CD14-positive monocyte (primary cell): ENCODE measurements around the gene FMO1. TPM values are rescaled to one million over a fixed set of nuclear protein-coding genes. Genes with fewer than 3 reads are reported as not detected.

Experiments
- DNase-seq, 3 donors: peaks; one replicate each; pipeline ENCODE4 v3.0.0-alpha.2; 2011 to 2022
- H2AFZ ChIP-seq: 2 replicates; pipeline ENCODE4 v1.6.0; 2012; ENCODE audit warnings: mild to moderate bottlenecking, low read depth, low read length, inconsistent platforms; ENCODE audit not compliant: insufficient read depth, poor library complexity, severe bottlenecking
- H3K27ac ChIP-seq, 2 donors: 1 replicate in 1 of 2; 2 replicates in 1 of 2; pipeline ENCODE4 v1.5.1; 2012 to 2013; ENCODE audit warnings: low read length in 2 of 2, control low read depth in 1 of 2, inconsistent platforms in 1 of 2, low read depth in 1 of 2, mild to moderate bottlenecking in 1 of 2
- H3K27me3 ChIP-seq, 2 donors: one replicate each; pipeline versions ENCODE4 v1.6.0 to v1.6.1; 2011 to 2013; ENCODE audit warnings: low read length in 2 of 2; ENCODE audit not compliant: control insufficient read depth in 2 of 2, insufficient read depth in 2 of 2
- H3K36me3 ChIP-seq, 2 donors: replicated peaks in 1 of 2; 1 replicate in 1 of 2; 2 replicates in 1 of 2; pipeline versions ENCODE4 v1.5.1 to v1.6.1; 2012 to 2013; ENCODE audit warnings: low read length in 2 of 2, control low read depth in 1 of 2, inconsistent platforms in 1 of 2, mild to moderate bottlenecking in 1 of 2; ENCODE audit not compliant: insufficient read depth in 2 of 2, control insufficient read depth in 1 of 2
- H3K4me1 ChIP-seq, 2 donors: 1 replicate in 1 of 2; 2 replicates in 1 of 2; pipeline versions ENCODE4 v1.5.1 to v1.6.1; 2012 to 2013; ENCODE audit warnings: low read length in 2 of 2, control low read depth in 1 of 2, inconsistent platforms in 1 of 2, mild to moderate bottlenecking in 1 of 2, moderate library complexity in 1 of 2; ENCODE audit not compliant: insufficient read depth in 2 of 2, control insufficient read depth in 1 of 2
- H3K4me2 ChIP-seq: replicated peaks from 2 replicates; pipeline ENCODE3; 2012; ENCODE audit warnings: low read length, moderate library complexity, mild to moderate bottlenecking; ENCODE audit not compliant: poor library complexity, severe bottlenecking; ENCODE audit errors: extremely low read depth
- H3K4me3 ChIP-seq, 3 experiments: fragments of 200-600 bp in 1 of 3; sonication (generic) in 1 of 3; replicated peaks in 1 of 3; 1 replicate in 2 of 3; 2 replicates in 1 of 3; pipeline ENCODE4 v1.5.1; 2011 to 2013; ENCODE audit warnings: low read length in 3 of 3, mild to moderate bottlenecking in 3 of 3, control low read depth in 2 of 3, low read depth in 2 of 3, inconsistent platforms in 1 of 3, moderate library complexity in 1 of 3
- H3K79me2 ChIP-seq: 2 replicates; pipeline ENCODE4 v1.6.0; 2012; ENCODE audit warnings: mild to moderate bottlenecking, control low read depth, inconsistent platforms, low read length, moderate library complexity; ENCODE audit not compliant: insufficient read depth
- H3K9ac ChIP-seq: 2 replicates; pipeline ENCODE4 v1.6.0; 2017; ENCODE audit warnings: low read length, mild to moderate bottlenecking; ENCODE audit not compliant: insufficient read depth, poor library complexity, severe bottlenecking
- H3K9me3 ChIP-seq, 2 donors: replicated peaks in 1 of 2; 1 replicate in 1 of 2; 2 replicates in 1 of 2; pipeline versions ENCODE4 v1.5.1 to v1.6.1; 2012 to 2013; ENCODE audit warnings: low read length in 2 of 2, control low read depth in 1 of 2; ENCODE audit not compliant: control insufficient read depth in 1 of 2, insufficient read depth in 1 of 2
- H4K20me1 ChIP-seq: 2 replicates; pipeline ENCODE4 v1.6.0; 2012; ENCODE audit warnings: mild to moderate bottlenecking, low read length, control low read depth, moderate library complexity; ENCODE audit not compliant: insufficient read depth
- H3K27ac Mint-ChIP-seq, 7 donors: one replicate each; pipeline ENCODE4 v1.8.0; 2020; ENCODE audit warnings: mild to moderate bottlenecking in 7 of 7, mixed read lengths in 7 of 7, moderate library complexity in 6 of 7, inconsistent platforms in 2 of 7
- H3K27me3 Mint-ChIP-seq, 3 donors: one replicate each; pipeline ENCODE4 v1.8.0; 2021 to 2022; ENCODE audit warnings: low read depth in 3 of 3, mild to moderate bottlenecking in 3 of 3, mixed read lengths in 3 of 3, moderate library complexity in 3 of 3, inconsistent platforms in 1 of 3
- H3K36me3 Mint-ChIP-seq, 2 donors: one replicate each; pipeline ENCODE4 v1.8.0; 2020; ENCODE audit warnings: mixed read lengths in 2 of 2, inconsistent platforms in 1 of 2, mild to moderate bottlenecking in 1 of 2
- H3K4me1 Mint-ChIP-seq: one replicate; pipeline ENCODE4 v1.8.0; 2020; ENCODE audit warnings: mild to moderate bottlenecking, mixed read lengths
- H3K4me3 Mint-ChIP-seq, 2 donors: one replicate each; pipeline ENCODE4 v1.8.0; 2020; ENCODE audit warnings: mild to moderate bottlenecking in 2 of 2, mixed read lengths in 2 of 2, moderate library complexity in 1 of 2
- H3K9me3 Mint-ChIP-seq, 7 donors: one replicate each; pipeline ENCODE4 v1.8.0; 2020 to 2022; ENCODE audit warnings: mixed read lengths in 7 of 7, mild to moderate bottlenecking in 6 of 7, moderate library complexity in 6 of 7, inconsistent platforms in 2 of 7
- WGBS: methylation state at CpG from one replicate; pipeline ENCODE4 v1.1.5; 2013; ENCODE audit warnings: missing lambda C conversion rate; ENCODE audit not compliant: insufficient coverage; 5-methylcytosine and 5-hydroxymethylcytosine counted together
- intact Hi-C, 2 donors: fragments of 100-400 bp; cut with micrococcal nuclease; formaldehyde crosslinking; loops; one replicate each; pipeline versions ENCODE4 v1.15.0 to v1.15.1; 2023
- polyA plus RNA-seq, 3 donors: library from polyadenylated mRNA; depleted of rRNA in 1 of 3; unstranded in 2 of 3; stranded (reverse) in 1 of 3; fragments of 300-500 nt in 2 of 3; fragments of >200 nt in 1 of 3; fragmentation: Illumina TruSeq in 2 of 3; gene quantifications; 1 replicate in 2 of 3; 2 replicates in 1 of 3; pipeline ENCODE4 v1.2.3, GENCODE V29; 2012 to 2021
- TF ChIP-seq, protein P1 (sequence below): fragments of 200-600 bp; IDR thresholded peaks from one replicate; pipeline ENCODE4 v1.8.0; 2022; ENCODE audit warnings: antibody characterized with exemption, mild to moderate bottlenecking

The FMO1 gene
- polyA plus RNA-seq, 3 donors: not detected

GRCh38 chr1:171247501-171247900, 793 bp upstream of the FMO1 start:
- Histone ChIP-seq H2AFZ (no peak overlapping the region), H3K9ac (no peak overlapping the region), H3K27ac (no peak overlapping the region), H3K9me3 (no peaks in the 10 kb centered on the region), H3K4me2 (no peak overlapping the region), H4K20me1 (no peaks in the 10 kb centered on the region), H3K27me3 (peaks cover 14 to 38% of the 10 kb centered on the region in 2 donors), H3K79me2 (no peaks in the 10 kb centered on the region), H3K36me3 (no peaks in the 10 kb centered on the region), H3K4me1 (peaks cover 7 to 8% of the 10 kb centered on the region in 2 donors), H3K4me3 (no peak overlapping the region)
- 82% methylated on average over 2 of the region's 4 CpGs for WGBS
- Mint-ChIP-seq H3K9me3 (peaks cover 0 to 3% (median 0%) of the 10 kb centered on the region in 7 donors), H3K27ac (no peak overlapping the region), H3K4me1 (peaks cover 10% of the 10 kb centered on the region), H3K36me3 (no peaks in the 10 kb centered on the region), H3K27me3 (peaks cover 26 to 27% (median 26%) of the 10 kb centered on the region in 3 donors), H3K4me3 (no peak overlapping the region)
- TF ChIP-seq, protein P1, sequence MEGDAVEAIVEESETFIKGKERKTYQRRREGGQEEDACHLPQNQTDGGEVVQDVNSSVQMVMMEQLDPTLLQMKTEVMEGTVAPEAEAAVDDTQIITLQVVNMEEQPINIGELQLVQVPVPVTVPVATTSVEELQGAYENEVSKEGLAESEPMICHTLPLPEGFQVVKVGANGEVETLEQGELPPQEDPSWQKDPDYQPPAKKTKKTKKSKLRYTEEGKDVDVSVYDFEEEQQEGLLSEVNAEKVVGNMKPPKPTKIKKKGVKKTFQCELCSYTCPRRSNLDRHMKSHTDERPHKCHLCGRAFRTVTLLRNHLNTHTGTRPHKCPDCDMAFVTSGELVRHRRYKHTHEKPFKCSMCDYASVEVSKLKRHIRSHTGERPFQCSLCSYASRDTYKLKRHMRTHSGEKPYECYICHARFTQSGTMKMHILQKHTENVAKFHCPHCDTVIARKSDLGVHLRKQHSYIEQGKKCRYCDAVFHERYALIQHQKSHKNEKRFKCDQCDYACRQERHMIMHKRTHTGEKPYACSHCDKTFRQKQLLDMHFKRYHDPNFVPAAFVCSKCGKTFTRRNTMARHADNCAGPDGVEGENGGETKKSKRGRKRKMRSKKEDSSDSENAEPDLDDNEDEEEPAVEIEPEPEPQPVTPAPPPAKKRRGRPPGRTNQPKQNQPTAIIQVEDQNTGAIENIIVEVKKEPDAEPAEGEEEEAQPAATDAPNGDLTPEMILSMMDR: no peak
- intact Hi-C loops: no loop called here
- DNase-seq: no peak

DNA sequence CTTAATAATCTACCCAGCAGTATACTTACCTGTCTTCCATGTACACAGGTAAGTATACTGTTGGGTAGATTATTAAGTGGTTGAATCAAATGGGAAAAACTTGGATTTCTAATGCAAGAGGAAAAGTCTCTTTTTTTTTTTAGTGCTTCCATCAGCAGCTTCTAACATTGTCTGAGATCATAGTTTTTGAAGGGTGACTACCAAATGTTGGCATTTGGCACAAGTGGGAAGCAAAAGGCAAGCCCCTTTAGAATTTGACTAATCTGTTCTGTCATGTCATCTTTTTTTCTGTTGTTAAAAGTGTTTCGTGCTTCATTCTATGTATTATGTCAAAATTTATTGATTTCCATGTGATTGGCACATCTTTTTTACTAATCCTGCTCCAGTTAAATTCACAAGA, 547 bp downstream of the FMO1 start:
- Mint-ChIP-seq H3K9me3 (peaks cover 0 to 3% (median 0%) of the 10 kb centered on the region in 7 donors), H3K27ac (no peak overlapping the region), H3K36me3 (no peaks in the 10 kb centered on the region), H3K27me3 (peaks cover 26 to 34% (median 29%) of the 10 kb centered on the region in 3 donors), H3K4me1 (peaks cover 10% of the 10 kb centered on the region), H3K4me3 (no peak overlapping the region)
- intact Hi-C loops: no loop called here
- Histone ChIP-seq H2AFZ (no peak overlapping the region), H3K9me3 (no peaks in the 10 kb centered on the region), H3K4me3 (no peak overlapping the region), H3K79me2 (no peaks in the 10 kb centered on the region), H3K4me1 (peaks cover 7 to 8% of the 10 kb centered on the region in 2 donors), H3K4me2 (no peak overlapping the region), H3K27ac (no peak overlapping the region), H3K27me3 (peaks cover 14 to 40% of the 10 kb centered on the region in 2 donors), H3K9ac (no peak overlapping the region), H3K36me3 (no peaks in the 10 kb centered on the region), H4K20me1 (no peaks in the 10 kb centered on the region)
- DNase-seq: no peak
- TF ChIP-seq, protein P1: no peak
- WGBS: no CpG with 5 or more reads among the region's 1 CpG
